Measurements from ENCODE around the gene SERP2. TPM values are rescaled to one million over a fixed set of nuclear protein-coding genes. Genes with fewer than 3 reads are reported as not detected.
A peak's percentile ranks its signal among the peaks of the same experiment; 100 is the strongest.

SERP2 gene
- total RNA-seq, 1 donor from 2014 or later: 1.8 TPM

DNA sequence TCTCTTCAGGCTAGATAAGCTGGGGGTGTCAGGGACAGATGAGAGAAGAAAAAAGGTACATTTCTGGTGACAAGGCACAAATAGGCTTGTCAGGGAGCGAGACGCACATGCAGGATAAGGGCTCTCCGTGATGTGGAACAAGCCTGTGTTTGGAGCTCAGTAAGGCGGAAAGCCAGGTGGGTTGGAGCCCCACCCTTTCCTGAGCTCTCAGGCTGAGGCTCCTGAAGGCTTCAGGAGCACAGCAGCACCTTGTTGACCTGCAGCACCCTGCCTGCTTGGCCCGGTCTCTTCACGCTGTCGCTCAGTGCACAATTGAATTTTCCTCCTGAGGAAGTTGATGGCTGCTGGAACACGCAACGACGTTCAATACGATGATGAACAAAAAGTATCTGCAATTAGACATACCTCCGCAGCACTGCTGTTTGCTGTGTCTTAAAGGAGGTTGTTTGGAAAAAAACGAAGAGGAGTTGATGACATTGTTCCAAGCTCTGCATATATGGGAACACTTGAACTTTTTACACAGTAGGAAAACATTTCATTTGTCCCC lies 29.3 kb downstream of the SERP2 start:
- DNase-seq (ENCODE audit: low spot score): no peak
- Mint-ChIP-seq H3K27me3 (ENCODE audit: unreplicated experiment) (peaks cover 4% of the 10 kb centered on the region), H3K9me3 (ENCODE audit: unreplicated experiment) (no peaks in the 10 kb centered on the region), H3K4me3 (ENCODE audit: unreplicated experiment) (no peak overlapping the region), H3K4me1 (ENCODE audit: unreplicated experiment) (peaks cover 25% of the 10 kb centered on the region), H3K36me3 (ENCODE audit: low read depth, unreplicated experiment) (no peaks in the 10 kb centered on the region), H3K27ac (ENCODE audit: unreplicated experiment) (no peak overlapping the region)
- no peak for TF ChIP-seq CTCF (IDR thresholded peaks at IDR 0.05; ENCODE audit: unreplicated experiment)

GRCh38 chr13:44403461-44404056 lies 29.9 kb downstream of the SERP2 start:
- H3K36me3 Mint-ChIP-seq (ENCODE audit: low read depth, unreplicated experiment): no peaks in the 10 kb centered on the region
- peak overlapping the region; percentile 28 for H3K27ac Mint-ChIP-seq (ENCODE audit: unreplicated experiment)
- peak overlapping the region; percentile 1 for H3K4me3 Mint-ChIP-seq (ENCODE audit: unreplicated experiment)
- H3K9me3 Mint-ChIP-seq (ENCODE audit: unreplicated experiment): no peaks in the 10 kb centered on the region
- peak; percentile 7 for DNase-seq (ENCODE audit: low spot score)
- peaks cover 4% of the 10 kb centered on the region for H3K27me3 Mint-ChIP-seq (ENCODE audit: unreplicated experiment)
- no peak for TF ChIP-seq CTCF (IDR thresholded peaks at IDR 0.05; ENCODE audit: unreplicated experiment)
- H3K4me1 Mint-ChIP-seq (ENCODE audit: unreplicated experiment): peaks cover 25% of the 10 kb centered on the region

DNA sequence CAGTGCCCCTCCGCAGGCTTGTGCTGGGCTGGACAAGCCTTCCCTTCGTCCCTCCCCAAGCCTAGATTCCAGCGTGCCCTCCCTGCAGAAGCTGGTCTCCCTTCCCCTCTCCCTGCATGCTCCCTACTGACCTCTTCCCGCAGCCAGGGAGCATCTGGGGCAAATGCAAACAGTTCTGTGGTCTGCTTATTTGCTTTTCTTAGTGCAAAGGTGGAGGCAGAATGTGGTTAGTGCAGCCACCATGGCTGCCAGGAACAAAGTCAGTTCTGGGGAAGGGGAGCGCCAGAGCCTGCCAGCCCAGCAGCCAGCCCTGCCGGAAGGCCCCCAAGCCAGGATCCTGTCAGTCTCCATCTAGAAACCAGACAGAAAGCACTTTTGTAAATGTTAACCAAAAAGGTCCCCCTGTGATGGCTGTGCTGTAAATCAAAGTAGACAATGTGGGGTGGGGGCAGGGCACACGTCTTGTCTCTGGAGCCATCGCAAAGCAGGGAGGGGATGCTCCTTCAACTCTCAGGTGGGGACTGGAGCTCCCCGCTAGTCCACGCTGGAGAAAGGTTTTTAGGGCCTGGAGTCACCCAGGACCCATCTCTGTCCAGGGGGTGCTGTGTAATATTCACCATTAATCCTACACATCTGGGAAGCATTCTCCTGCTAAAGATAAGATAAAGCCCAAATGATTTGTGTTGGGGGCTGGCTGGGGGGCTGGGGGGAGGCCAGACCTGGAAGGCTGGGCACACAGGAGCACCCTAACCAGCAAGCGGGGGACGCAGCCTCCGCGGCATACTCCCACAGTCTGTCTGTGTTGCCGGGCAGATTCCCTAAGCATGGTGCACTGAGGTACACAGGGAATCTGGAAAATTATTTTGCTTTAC lies 30.9 kb downstream of the SERP2 start:
- H3K27me3 Mint-ChIP-seq (ENCODE audit: unreplicated experiment): peaks cover 4% of the 10 kb centered on the region
- H3K9me3 Mint-ChIP-seq (ENCODE audit: unreplicated experiment): no peaks in the 10 kb centered on the region
- no peak for DNase-seq (ENCODE audit: low spot score)
- H3K4me3 Mint-ChIP-seq (ENCODE audit: unreplicated experiment): peak overlapping the region; percentile 1
- no peaks in the 10 kb centered on the region for H3K36me3 Mint-ChIP-seq (ENCODE audit: low read depth, unreplicated experiment)
- H3K4me1 Mint-ChIP-seq (ENCODE audit: unreplicated experiment): peaks cover 25% of the 10 kb centered on the region
- TF ChIP-seq CTCF (IDR thresholded peaks at IDR 0.05; ENCODE audit: unreplicated experiment): no peak
- peak overlapping the region; percentile 28 for H3K27ac Mint-ChIP-seq (ENCODE audit: unreplicated experiment)

- no peak for TF ChIP-seq CTCF (IDR thresholded peaks at IDR 0.05; ENCODE audit: unreplicated experiment)
- no peak for DNase-seq (ENCODE audit: low spot score)
- peaks cover 8% of the 10 kb centered on the region for H3K27me3 Mint-ChIP-seq (ENCODE audit: unreplicated experiment)
- no peaks in the 10 kb centered on the region for H3K36me3 Mint-ChIP-seq (ENCODE audit: low read depth, unreplicated experiment)
- H3K4me1 Mint-ChIP-seq (ENCODE audit: unreplicated experiment): peaks cover 25% of the 10 kb centered on the region
- no peaks in the 10 kb centered on the region for H3K9me3 Mint-ChIP-seq (ENCODE audit: unreplicated experiment)
- H3K27ac Mint-ChIP-seq (ENCODE audit: unreplicated experiment): no peak overlapping the region
- no peak overlapping the region for H3K4me3 Mint-ChIP-seq (ENCODE audit: unreplicated experiment)
Observed at GRCh38 chr13:44406617-44407016, 33.0 kb downstream of the SERP2 start.

DNA sequence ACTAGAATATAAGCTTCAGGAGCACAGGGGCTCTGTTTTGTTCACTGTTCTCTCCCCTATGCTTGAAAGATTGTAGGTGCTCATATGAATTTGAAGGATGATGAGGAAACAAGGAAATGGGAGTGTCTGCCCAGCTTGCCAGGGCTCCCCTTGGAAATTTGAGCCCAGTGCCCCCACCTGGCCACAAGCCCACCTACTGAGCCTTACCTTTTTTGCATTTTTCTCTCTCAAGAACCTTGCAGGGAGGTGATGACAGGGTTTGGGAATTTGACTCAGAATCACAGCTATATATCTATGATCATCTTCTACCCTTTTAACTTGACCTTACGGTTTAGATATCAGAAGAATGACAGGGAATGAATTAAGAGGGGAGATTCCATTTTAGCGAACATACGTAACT lies 33.8 kb downstream of the SERP2 start:
- Mint-ChIP-seq H3K4me1 (ENCODE audit: unreplicated experiment) (peaks cover 30% of the 10 kb centered on the region), H3K27me3 (ENCODE audit: unreplicated experiment) (peaks cover 12% of the 10 kb centered on the region)
- TF ChIP-seq CTCF (IDR thresholded peaks at IDR 0.05; ENCODE audit: unreplicated experiment): no peak

More for the DNA sequence above, 33.8 kb downstream of the SERP2 start:
- no peaks in the 10 kb centered on the region for H3K9me3 Mint-ChIP-seq (ENCODE audit: unreplicated experiment)
- no peak for DNase-seq (ENCODE audit: low spot score)
- H3K36me3 Mint-ChIP-seq (ENCODE audit: low read depth, unreplicated experiment): no peaks in the 10 kb centered on the region
- H3K27ac Mint-ChIP-seq (ENCODE audit: unreplicated experiment): no peak overlapping the region
- H3K4me3 Mint-ChIP-seq (ENCODE audit: unreplicated experiment): no peak overlapping the region

All from endothelial cell (in vitro differentiated cells).